K562 (cell line): ENCODE measurements around the gene XPNPEP1. TPM values are rescaled to one million over a fixed set of nuclear protein-coding genes. Genes with fewer than 3 reads are reported as not detected.

Source experiments
- FOSL1 ChIP-seq: fragments of 200-800 bp; sonication (Bioruptor generic); conservative IDR thresholded peaks from 2 replicates; pipeline ENCODE4 v1.6.1; 2016; ENCODE audit warnings: missing genetic modification characterization, missing compliant biosample characterization
- HMBOX1 ChIP-seq: sonication (generic); IDR thresholded peaks from 2 replicates; pipeline ENCODE4 v1.6.1; 2016
- HNRNPL ChIP-seq: fragments of 200-400 bp; formaldehyde crosslinking; IDR thresholded peaks from 2 replicates; pipeline ENCODE4 v1.6.1; 2017; ENCODE audit warnings: low read depth, mild to moderate bottlenecking, low read length
- MLX ChIP-seq, 2 experiments: fragments of 450-650 bp in 1 of 2; sonication (generic) in 1 of 2; formaldehyde crosslinking; conservative IDR thresholded peaks; 2 replicates each; pipeline versions ENCODE4 v1.4.0 to v1.8.1; 2020 to 2022; ENCODE audit warnings: mild to moderate bottlenecking in 1 of 2, missing genetic modification reagents in 1 of 2
- ZFP91 ChIP-seq: sonication (generic); formaldehyde crosslinking; IDR thresholded peaks from 2 replicates; pipeline ENCODE4 v1.8.0; 2022; ENCODE audit warnings: mild to moderate bottlenecking, missing genetic modification reagents
- ZNF124 ChIP-seq: sonication (generic); formaldehyde crosslinking; IDR thresholded peaks from 2 replicates; pipeline ENCODE4 v1.8.1; 2022; ENCODE audit warnings: missing genetic modification reagents
- ZNF408 ChIP-seq: fragments of 250-450 bp; sonication (Bioruptor Pico); IDR thresholded peaks from 2 replicates; pipeline ENCODE4 v1.4.0; 2020; ENCODE audit warnings: low read depth, mild to moderate bottlenecking, moderate library complexity
- ZNF436 ChIP-seq: fragments of 250-450, 450-650 bp; sonication (Bioruptor Pico); formaldehyde crosslinking; IDR thresholded peaks from 2 replicates; pipeline ENCODE4 v1.7.0; 2020; ENCODE audit warnings: mild to moderate bottlenecking
- polyA plus RNA-seq, 8 experiments: library from polyadenylated mRNA; depleted of rRNA in 4 of 8; stranded (reverse) in 5 of 8; unstranded in 3 of 8; fragments of >200 nt; fragmentation: Nextera tagmentation in 2 of 8; fragmentation: Illumina TruSeq in 1 of 8; extraction: Ambion mirVana in 2 of 8; extraction: Trizol in 1 of 8; gene quantifications; 2 replicates each; pipeline versions ENCODE4 v1.2.1 to v1.2.3, GENCODE V29; 2011 to 2014; ENCODE audit warnings: inconsistent platforms in 1 of 8, missing spikeins in 1 of 8
- total RNA-seq, 7 experiments: library from RNA; depleted of rRNA in 6 of 7; stranded (reverse); fragments of >200 nt in 6 of 7; fragmentation: Illumina TruSeq in 2 of 7; extraction: Trizol in 2 of 7; gene quantifications; 2 replicates each; pipeline versions ENCODE4 v1.2.1 to v1.2.3, GENCODE V29; 2011 to 2021; ENCODE audit warnings: low replicate concordance in 1 of 7

The XPNPEP1 gene
- total and polyA plus RNA-seq, 9 of the 15 experiments (the other 6 are each of a cell fraction or from before 2014, with no cell fraction given) = 24.2 to 93.5 (median 40.1) TPM

- no peak for TF ChIP-seq ZNF436 (CRISPR knock-in tag)
- no peak for TF ChIP-seq MLX (CRISPR knock-in tag; conservative IDR thresholded peaks at IDR 0.05)
- TF ChIP-seq HNRNPL = no peak
- TF ChIP-seq FOSL1 = no peak
- TF ChIP-seq ZFP91 (CRISPR knock-in tag) = no peak
- no peak for TF ChIP-seq HMBOX1
- TF ChIP-seq ZNF124 (CRISPR knock-in tag) = no peak
- no peak for TF ChIP-seq ZNF408 (CRISPR knock-in tag)
Measured at GRCh38 chr10:109875828-109876821, 47.2 kb downstream of the XPNPEP1 start (continued).
